Smooth muscle cell (in vitro differentiated cells): Measurements from ENCODE around the gene ESPL1. TPM values are rescaled to one million over a fixed set of nuclear protein-coding genes. Genes with fewer than 3 reads are reported as not detected.
A peak's percentile ranks its signal among the peaks of the same experiment; 100 is the strongest.

Experiments
- DNase-seq: peaks from one replicate; lab custom pipeline; 2025; ENCODE audit not compliant: unreplicated experiment; lab: John Stamatoyannopoulos, UW
- H2AFZ ChIP-seq: fragments of 200-600 bp; sonication (generic); 2 replicates; pipeline ENCODE4 v1.6.0; 2016; ENCODE audit warnings: antibody characterized with exemption, low read depth, mild to moderate bottlenecking
- H3F3A ChIP-seq: fragments of 200-600 bp; sonication (generic); 2 replicates; pipeline ENCODE4 v1.6.0; 2017; ENCODE audit warnings: antibody characterized with exemption, low read depth
- H3K27ac ChIP-seq: fragments of 200-600 bp; sonication (generic); 2 replicates; pipeline ENCODE4 v1.5.1; 2016; ENCODE audit warnings: low read depth, mild to moderate bottlenecking
- H3K27me3 ChIP-seq: fragments of 200-600 bp; sonication (generic); 2 replicates; pipeline ENCODE4 v1.6.1; 2016; ENCODE audit warnings: low read depth, mild to moderate bottlenecking
- H3K36me3 ChIP-seq: fragments of 200-600 bp; sonication (generic); 2 replicates; pipeline ENCODE4 v1.5.1; 2016; ENCODE audit warnings: low read depth
- H3K4me1 ChIP-seq: fragments of 200-600 bp; sonication (generic); 2 replicates; pipeline ENCODE4 v1.5.1; 2016; ENCODE audit warnings: low read depth
- H3K4me2 ChIP-seq: fragments of 200-600 bp; sonication (generic); 2 replicates; pipeline ENCODE4 v1.6.0; 2016; ENCODE audit warnings: mild to moderate bottlenecking
- H3K4me3 ChIP-seq: fragments of 200-600 bp; sonication (generic); 2 replicates; pipeline ENCODE4 v1.5.1; 2016; ENCODE audit warnings: mild to moderate bottlenecking
- H3K79me2 ChIP-seq: fragments of 200-600 bp; sonication (generic); 2 replicates; pipeline ENCODE4 v1.6.0; 2016; ENCODE audit warnings: low read depth, mild to moderate bottlenecking
- H3K9ac ChIP-seq: fragments of 200-600 bp; sonication (generic); 2 replicates; pipeline ENCODE4 v1.6.0; 2016; ENCODE audit warnings: low read depth
- H3K9me3 ChIP-seq: fragments of 200-600 bp; sonication (generic); replicated peaks from 2 replicates; pipeline ENCODE4 v1.5.1; 2016; ENCODE audit warnings: low read depth
- H4K20me1 ChIP-seq: fragments of 200-600 bp; sonication (generic); 2 replicates; pipeline ENCODE4 v1.6.0; 2016; ENCODE audit warnings: low read depth
- CTCF ChIP-seq: fragments of 200-600 bp; sonication (generic); IDR thresholded peaks from 2 replicates; pipeline ENCODE4 v1.5.1; 2017; ENCODE audit warnings: borderline replicate concordance, mild to moderate bottlenecking, antibody characterized with exemption; ENCODE audit not compliant: insufficient read depth, poor library complexity, severe bottlenecking
- WGBS: methylation state at CpG from one replicate; pipeline ENCODE4 v1.1.7; 2016; ENCODE audit warnings: low lambda C conversion rate; 5-methylcytosine and 5-hydroxymethylcytosine counted together
- polyA plus RNA-seq: library from polyadenylated mRNA; unstranded; fragments of >200 nt; fragmentation: Nextera tagmentation; extraction: Ambion mirVana; gene quantifications from 2 replicates; pipeline ENCODE4 v1.2.1, GENCODE V29; 2016
- total RNA-seq: library from RNA; depleted of rRNA; stranded (reverse); fragments of >200 nt; gene quantifications from 2 replicates; pipeline ENCODE4 v1.2.3, GENCODE V29; 2014

The ESPL1 gene
- 3.1 and 4.7 TPM in 2 replicates for total RNA-seq
- polyA plus RNA-seq: 2.0 and 3.5 TPM in 2 replicates

- peak; percentile 83 for DNase-seq
- H3K9ac ChIP-seq: peak within 1 kb of the TSS; percentile 79
These were observed at the start of gene ESPL1 for GRCh38 chr12:53267999-53268629. Gene ESPL1, plus strand, starts transcription at chr12:53268299. Its CDS starts 468 bp downstream, at chr12:53268767.

GRCh38 chr12:53218551-53219291, 49.4 kb upstream of the ESPL1 start:
- H3K4me2 ChIP-seq: peak overlapping the region; percentile 88
- peak overlapping the region; percentile 61 for H3K4me3 ChIP-seq
- 8% methylated on average over 24 of the region's 30 CpGs for WGBS
- DNase-seq: no peak
- peaks cover 4% of the 10 kb centered on the region for H3K79me2 ChIP-seq
- no peak overlapping the region for H2AFZ ChIP-seq
- H3F3A ChIP-seq: peaks cover 3% of the 10 kb centered on the region
- no peaks in the 10 kb centered on the region for H3K36me3 ChIP-seq
- no peaks in the 10 kb centered on the region for H3K27me3 ChIP-seq
- peaks cover 39% of the 10 kb centered on the region for H4K20me1 ChIP-seq
- peaks cover 36% of the 10 kb centered on the region for H3K4me1 ChIP-seq
- H3K9ac ChIP-seq: no peak overlapping the region
- TF ChIP-seq CTCF: no peak
- peak overlapping the region; percentile 35 for H3K27ac ChIP-seq
- H3K9me3 ChIP-seq: no peaks in the 10 kb centered on the region

More at GRCh38 chr12:53267999-53268629, at the start of gene ESPL1:
- no peaks in the 10 kb centered on the region for H4K20me1 ChIP-seq
- H3K4me3 ChIP-seq: peak within 1 kb of the TSS; percentile 64
- H3K27me3 ChIP-seq: no peaks in the 10 kb centered on the region
- peak within 1 kb of the TSS; percentile 89 for H3K4me2 ChIP-seq
- peaks cover 5% of the 10 kb centered on the region for H3K79me2 ChIP-seq
- H3K36me3 ChIP-seq: no peaks in the 10 kb centered on the region
- H3K4me1 ChIP-seq: peaks cover 15% of the 10 kb centered on the region
- no peak for TF ChIP-seq CTCF
- H2AFZ ChIP-seq: peak within 1 kb of the TSS; percentile 80
- H3K9me3 ChIP-seq: no peaks in the 10 kb centered on the region
- H3K27ac ChIP-seq: peak within 1 kb of the TSS; percentile 48
- under 1% methylated on average over 51 of the region's 58 CpGs for WGBS
- no peaks in the 10 kb centered on the region for H3F3A ChIP-seq

- Histone ChIP-seq H2AFZ (no peak overlapping the region), H3K9ac (peak overlapping the region; percentile 42), H3K4me1 (peaks cover 43% of the 10 kb centered on the region), H4K20me1 (peaks cover 39% of the 10 kb centered on the region), H3K4me2 (peak overlapping the region; percentile 88), H3K27ac (peak overlapping the region; percentile 97), H3F3A (peaks cover 10% of the 10 kb centered on the region), H3K79me2 (peaks cover 4% of the 10 kb centered on the region), H3K9me3 (no peaks in the 10 kb centered on the region), H3K36me3 (no peaks in the 10 kb centered on the region), H3K4me3 (peak overlapping the region; percentile 61), H3K27me3 (no peaks in the 10 kb centered on the region)
- 1% methylated on average over 27 of the region's 27 CpGs for WGBS
- no peak for TF ChIP-seq CTCF
- no peak for DNase-seq
These were observed 48.7 kb upstream of the ESPL1 start for GRCh38 chr12:53219292-53219955.
